HUDEP-2 (cell line): ENCODE data around the gene LDB3.

ENCODE experiments used
- DNase-seq, 76 experiments: peaks; one replicate each; lab custom pipeline; 2025; ENCODE audit not compliant: unreplicated experiment in 76 of 76; lab: John Stamatoyannopoulos, UW

The LDB3 gene

DNA sequence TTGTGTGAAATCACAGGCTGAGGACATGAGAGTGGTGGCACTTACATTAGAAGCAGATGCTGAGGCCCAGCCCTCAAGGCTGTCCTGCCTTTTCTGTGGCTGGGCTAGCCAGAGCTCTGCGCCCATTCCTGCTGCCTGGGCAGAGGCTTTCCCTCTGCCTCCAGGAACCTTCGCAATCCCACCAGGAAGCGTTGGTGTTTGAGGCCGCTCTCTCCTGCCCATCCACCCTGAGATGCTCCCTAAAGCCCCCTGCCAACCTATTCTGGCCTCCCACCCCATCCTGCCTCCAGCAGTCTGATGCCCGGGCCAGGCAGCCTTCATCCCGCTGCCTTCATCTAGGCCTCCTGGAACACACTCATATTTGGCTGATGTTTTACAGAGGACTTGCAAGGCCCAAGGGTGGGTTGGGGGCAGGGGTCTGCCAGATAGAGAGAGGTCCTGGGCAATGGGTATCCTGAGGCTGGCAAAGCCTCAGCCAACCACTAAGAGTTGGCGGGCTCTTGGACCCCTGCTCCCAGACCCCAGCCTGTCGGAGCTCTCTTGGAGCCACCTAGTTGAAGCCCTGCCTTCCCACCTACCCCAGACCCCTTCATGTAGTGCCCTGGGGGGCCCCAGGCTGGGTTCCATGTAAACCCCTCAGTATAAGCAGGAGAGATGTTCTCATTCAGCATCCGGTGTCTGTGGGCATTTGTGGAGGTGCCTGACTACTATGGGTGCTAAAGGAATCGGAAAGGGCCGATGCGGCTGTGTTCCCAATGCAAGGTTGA, 32.7 kb downstream of the LDB3 start:
- no peak for DNase-seq

DNA sequence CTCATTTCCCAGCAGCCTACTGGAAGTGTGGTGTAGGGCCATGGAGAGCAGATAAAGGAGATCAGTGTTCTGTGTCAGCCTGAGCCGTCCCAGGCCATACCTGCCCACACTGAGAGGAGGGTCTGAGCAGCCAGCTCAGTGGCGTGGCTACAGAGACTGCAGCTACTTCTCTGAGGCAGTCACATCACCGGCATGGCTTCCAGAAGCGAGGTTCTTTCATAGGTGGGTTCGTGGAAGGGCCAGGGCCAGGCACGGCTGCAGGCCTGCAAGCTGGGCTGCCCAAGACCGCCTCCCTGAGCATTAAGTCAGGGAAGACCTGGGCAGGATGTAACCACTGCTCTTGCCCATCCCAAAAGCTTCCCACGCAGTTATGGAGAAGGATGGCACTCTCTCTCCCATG, 34.9 kb downstream of the LDB3 start:
- DNase-seq, result no peak

DNA sequence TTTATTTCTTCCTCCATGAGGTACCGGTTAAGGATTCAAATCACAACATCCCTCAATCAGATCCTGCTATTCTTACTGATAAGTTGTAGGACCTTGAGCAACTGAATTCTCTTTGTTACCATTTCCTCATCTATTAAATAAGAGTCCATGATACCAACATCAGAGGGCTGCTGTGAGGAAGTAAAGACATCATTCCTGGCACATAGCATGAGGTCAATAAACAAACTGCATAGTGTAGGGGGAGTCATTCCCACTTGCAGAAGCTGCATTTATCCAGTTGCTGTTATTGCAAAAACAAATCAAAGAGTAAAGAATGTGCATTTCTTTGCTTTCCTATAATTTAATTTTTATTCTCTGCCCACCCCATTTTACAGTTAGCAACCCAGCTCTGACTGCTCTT, 36.8 kb downstream of the LDB3 start:
- DNase-seq, result no peak

DNA sequence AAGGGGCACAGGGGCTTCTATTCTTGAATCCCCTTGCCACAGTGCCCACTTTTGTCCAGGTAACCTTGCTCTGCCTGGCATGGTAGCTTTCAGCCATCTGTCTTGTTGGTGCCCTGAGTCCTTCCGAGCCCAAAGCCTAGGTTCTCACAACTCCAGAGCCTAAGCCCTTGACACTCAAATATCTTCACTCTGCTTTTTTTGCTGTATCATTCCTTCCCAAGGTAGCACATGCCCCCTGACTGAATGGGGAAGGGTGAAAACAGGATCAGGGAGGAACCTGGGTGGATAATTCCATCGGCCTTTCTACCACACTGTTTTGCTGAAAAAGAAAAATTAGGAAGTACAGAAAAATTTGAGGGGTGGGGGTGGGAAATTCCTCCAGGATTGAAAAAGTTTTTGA, 37.6 kb downstream of the LDB3 start:
- no peak for DNase-seq

DNA sequence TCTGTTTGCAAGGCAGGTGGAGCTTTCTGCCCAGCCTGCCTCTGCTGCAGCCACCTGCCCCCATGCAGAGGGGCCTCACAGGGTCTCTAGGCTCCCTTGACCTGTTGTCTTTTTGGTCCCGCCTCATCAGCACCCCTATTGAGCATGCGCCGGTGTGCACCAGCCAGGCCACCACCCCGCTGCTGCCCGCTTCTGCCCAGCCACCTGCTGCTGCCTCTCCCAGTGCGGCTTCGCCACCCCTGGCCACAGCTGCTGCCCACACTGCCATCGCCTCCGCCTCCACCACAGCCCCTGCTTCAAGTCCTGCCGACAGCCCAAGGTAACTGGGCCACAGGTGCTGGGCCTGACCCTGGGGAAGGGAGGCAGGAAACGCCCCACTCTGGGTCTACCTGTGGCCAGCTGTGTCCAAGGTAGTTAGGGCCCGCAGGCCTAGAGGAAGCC, 38.1 kb downstream of the LDB3 start:
- no peak for DNase-seq

DNA sequence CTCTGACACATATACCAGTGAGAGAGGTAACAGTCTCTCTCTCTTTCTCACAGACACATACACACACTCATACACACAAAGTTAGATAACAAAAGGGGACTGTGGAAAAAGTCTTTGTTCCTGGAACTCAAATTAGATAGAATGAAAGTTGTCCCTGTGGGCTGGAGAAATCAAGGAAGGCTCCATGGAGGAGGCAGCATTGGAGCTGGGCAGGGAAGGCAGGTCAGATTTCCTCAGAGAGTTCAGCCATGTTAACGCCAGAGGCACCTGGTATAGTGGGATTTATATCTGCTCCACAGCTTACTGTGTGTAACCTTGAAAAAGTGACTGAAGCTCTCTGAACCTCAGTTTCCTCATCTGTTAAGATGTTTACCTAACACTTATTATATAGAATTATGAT, 38.7 kb downstream of the LDB3 start:
- no peak for DNase-seq

DNA sequence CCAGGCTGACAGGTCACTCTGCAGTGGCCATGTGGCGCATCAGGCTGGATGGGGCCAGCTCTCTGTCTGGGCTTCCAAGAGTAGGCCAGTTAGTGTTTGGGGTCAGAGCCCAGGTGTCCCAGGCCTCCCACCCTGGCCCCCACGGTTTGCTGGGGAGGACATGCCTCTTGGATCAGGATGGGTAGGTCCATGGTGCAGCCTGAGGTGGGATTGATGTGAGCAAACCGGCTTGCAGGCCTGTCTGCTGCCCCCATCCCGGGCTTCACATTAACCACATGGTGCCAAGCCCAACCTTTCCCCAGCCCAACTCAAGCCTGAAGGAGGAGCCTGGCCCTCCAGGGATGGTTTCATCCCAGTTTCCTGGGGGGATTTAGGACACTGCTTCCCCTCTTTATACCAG, 39.2 kb downstream of the LDB3 start:
- no peak for DNase-seq

DNA sequence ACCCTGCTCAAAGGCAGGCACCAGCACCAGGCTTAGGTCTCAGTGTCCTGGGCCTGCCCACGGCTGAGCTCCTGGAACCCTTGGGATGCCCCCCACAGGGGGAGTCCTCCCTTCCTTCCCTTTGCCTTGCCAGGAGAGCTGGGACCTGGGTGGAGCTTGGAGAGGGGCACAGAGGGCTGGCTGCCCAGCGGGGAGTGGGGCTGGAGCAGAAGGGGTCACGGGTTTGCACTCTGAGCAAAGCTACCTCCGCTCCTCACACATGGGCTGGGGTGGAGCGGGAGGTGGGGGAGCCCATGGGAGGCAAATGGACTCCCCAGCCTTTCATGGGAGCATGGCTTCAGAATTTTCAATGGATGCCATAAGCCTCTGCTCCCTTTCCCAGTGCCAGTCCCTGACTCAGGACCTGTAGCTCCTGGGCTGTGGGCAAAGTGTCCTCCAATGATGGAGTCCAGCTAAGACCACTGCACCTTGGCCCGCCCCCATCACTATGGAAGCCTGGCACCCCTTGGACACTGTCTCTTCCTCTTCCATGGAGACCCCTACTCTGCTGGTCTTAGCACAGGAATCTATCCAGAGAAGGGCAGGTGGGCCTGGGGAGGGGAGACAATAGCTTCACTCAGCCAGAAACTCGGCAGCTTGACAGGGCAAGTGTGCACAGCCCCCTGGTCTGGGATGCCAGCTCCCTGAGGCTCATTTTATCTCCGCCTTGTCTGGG, 39.9 kb downstream of the LDB3 start:
- no peak for DNase-seq

DNA sequence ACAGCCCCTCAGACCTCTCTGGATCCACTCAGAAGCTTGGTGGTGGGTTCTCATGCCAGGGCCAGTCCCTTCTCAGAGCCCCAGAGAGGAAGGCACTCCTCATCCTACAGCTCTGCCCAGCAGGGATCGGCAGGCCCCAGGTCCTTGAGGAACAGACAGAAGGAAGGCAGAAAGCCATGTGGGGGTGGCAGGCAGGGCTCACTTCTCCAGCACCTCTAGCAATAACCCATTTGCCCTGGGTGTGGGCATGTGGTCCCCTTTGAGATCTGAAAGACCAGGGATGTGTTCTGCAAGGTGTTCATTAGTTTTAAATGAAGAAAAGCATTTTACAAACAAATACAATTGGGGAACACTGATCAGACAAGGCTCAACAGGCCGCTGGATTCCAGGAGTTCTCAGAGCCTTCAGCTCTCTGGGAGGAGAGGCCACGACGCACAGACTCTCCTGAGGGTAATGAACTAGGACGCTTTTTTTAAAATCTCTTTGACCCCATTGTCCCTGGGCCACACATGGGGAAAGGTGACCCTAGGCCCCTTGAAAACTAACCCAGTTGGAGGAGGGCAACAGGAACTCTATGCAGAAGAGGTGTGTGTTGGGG, 40.6 kb downstream of the LDB3 start:
- no peak for DNase-seq

DNA sequence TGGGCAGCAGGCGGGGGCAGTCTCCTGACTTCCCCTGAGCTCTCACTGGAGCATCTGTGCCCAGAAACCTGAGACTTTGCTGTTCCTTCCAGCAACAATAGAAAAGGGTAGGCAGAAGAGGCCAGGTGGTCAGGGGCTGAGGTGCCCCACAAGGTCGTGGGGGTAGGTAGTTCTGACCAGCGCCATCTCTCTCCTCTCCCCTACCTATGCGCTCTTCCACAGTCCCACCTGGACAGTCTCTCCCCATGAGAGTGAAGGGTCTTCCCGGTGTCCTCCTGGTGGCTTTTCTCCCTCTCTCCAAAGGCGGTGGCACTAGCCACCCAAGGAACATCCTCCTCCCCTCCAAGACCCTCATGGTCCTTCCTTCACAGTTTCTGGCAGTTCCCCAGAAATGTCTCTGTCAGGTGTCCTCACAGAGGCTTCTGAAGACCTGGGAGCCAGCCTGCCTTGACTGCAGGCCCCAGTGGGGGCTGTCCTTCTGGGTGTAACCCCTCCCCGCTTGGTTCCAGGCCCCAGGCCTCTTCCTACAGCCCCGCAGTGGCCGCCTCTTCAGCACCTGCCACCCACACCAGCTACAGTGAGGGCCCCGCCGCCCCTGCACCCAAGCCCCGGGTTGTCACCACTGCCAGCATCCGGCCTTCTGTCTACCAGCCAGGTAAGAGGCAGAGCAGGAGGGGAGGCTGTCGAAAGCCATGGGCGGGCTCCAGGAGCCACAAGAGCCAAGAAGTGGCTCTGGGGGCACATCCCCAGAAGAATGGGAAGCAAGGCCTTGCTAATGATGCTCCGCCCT, 41.3 kb downstream of the LDB3 start:
- DNase-seq, result no peak

DNA sequence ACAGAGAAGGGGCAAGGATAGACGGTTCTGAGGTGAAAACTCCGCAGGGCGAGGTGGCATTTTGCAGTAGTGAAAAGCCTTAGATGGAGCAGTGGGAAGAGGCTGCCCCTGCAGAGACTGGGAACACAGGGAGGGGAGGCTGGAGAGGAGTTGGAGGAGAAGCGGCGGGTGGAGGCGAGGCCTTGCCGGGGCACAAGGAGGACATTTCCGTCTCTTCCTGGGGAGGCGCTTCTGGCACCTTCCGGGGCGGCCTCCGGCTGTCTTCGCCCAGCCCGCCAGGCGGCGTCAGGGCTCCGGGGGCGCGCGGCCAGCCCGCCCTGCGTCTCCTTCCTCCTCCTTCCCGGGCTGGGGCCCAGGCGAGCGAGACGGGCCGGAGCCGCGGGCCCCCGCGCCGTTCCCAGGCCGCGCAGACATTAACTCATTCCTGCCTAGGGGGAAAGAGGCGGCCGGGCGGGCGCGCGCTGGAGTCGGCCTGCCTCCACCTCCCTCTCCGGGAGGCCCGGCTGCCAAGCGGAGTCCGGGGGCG, 42.7 kb downstream of the LDB3 start:
- DNase-seq, result peak in 74 of 76 experiments; percentile 19 to 87 (median 74)

DNA sequence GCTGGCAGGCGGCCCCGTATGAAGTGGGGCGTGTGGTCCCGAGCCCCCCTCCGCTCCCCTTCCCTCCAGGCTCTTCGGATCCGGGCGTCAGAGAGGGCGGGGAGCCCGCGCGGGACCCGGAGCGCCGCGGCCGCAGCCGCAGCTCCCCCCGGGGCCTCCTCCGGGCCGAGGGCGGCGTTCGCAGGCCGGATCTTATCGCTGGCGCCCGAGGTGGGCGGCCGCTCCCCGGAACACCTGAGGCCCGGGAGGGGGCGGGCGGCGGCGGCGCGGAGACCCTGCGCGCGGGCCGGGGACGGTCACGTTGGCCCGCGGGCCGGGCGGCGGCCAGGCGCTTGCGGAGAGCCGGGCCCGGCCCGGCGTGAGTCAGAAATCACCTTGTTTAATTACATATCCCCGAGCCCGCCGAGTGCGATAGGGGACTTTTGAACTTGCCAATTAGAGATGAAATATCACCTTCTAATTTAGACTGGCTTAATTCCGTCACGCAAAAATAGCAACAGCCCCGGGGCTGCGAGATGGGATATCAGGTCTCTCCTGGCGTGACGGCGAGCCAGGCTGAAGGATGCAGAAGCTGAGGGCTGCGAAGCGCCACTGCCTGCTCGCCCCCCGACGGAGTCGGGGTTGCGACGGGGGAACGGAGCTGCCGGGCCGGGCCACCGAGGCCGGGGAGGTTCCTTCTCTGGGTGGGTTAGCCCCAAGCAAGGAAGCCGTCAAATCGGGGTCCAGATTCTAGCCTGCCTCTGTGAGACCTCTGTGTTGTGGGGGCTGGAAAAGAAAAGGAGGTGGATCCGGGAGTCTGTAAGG, 43.4 kb downstream of the LDB3 start:
- DNase-seq, result peak in 25 of 76 experiments; percentile 9 to 56 (median 35)

DNA sequence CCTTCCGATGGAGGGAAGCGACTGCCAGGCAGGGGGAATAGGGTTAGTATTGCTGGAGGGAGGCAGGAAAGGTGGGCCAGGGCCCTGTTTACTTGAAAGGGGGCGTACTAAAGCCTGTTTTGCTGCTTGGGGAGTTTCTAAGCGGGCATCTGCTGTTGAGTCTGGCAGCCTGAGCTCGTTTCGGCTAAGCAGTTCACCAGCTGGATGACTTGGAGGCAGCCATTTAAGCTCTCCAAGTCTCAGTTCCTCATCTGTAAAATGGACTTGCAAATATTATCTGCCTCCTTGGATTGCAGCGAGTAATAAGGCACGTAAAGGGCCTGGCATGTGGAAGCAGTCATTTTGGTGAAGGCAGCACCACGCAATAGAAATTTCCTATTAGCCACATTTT, 44.0 kb downstream of the LDB3 start:
- no peak for DNase-seq

DNA sequence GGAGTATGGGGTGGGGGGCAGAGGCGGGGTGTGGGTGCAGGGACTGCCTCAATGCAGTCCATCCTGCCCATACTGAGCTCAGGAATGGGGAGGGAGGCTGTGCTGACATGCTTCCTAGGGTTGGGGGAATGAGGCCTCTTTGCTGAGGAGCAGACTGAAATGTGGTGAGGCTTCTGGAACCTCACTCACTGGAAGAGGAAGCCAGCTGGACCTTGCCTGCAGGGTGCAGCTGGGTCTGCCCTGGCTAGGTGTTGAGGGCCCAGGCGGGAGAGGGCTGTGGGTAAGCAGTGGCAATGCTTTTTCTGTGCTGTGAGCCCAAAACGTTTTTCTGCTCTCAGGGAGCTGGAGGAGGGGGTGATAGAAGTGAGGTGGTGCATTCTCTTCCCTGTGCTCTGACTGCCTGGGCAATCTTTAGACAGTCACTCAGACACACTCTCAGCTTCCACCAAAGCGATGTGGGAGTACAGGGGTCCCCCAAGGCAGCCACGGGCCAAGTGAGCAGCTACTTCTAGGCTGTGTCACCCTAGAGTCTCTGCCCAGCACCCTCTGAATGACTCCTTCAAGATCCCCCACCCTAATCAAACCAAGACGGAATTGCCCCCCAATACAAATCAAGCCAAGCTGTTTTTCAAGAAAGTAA, 47.0 kb downstream of the LDB3 start:
- DNase-seq, result no peak

DNA sequence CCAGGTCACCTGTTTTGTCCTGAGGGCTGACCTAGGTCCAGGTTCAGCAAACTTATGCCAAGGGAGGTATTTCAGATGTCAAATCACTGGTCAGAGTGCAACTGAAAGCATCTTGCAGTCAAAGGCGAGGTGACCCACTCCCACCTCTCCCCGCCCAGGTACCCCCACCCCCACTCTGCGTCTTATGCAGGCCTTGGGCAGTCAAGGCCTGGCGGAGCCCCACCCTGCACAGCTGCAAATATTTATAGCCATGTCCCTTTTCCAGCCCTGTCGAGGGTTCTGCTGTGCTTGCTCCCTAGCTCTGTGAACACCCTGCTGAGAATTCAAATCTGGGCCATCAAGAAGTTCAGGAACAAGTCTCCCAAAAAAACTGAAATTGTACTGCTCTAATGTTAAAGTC, 47.5 kb downstream of the LDB3 start:
- DNase-seq, result no peak

DNA sequence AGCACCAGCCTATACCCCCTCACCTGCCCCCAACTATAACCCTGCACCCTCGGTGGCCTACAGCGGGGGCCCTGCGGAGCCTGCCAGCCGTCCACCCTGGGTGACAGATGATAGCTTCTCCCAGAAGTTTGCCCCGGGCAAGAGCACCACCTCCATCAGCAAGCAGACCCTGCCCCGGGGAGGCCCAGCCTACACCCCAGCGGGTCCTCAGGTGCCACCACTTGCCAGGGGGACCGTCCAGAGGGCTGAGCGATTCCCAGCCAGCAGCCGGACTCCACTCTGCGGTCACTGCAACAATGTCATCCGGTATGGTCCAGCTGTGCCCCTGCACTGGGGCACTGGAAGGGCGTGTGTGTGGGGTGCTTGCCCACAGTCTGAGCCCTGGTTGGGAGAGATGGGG, 48.2 kb downstream of the LDB3 start:
- no peak for DNase-seq

DNA sequence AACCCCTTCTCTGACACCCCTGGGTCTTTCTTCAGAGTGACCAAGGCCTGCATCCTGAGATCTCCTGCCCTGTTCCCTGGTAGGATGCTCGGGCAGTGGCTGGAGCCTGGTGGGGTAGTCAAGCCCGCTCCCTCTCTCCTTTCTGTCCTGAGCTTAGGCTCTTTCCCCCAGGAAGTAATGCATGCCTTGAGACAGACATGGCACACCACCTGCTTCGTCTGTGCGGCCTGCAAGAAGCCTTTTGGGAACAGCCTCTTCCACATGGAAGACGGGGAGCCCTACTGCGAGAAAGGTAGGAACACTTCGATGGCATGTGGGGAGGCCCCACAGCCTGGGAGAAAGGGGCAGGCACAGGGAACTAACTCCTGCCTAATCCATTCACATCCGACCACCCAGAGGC, 50.2 kb downstream of the LDB3 start:
- DNase-seq, result no peak

DNA sequence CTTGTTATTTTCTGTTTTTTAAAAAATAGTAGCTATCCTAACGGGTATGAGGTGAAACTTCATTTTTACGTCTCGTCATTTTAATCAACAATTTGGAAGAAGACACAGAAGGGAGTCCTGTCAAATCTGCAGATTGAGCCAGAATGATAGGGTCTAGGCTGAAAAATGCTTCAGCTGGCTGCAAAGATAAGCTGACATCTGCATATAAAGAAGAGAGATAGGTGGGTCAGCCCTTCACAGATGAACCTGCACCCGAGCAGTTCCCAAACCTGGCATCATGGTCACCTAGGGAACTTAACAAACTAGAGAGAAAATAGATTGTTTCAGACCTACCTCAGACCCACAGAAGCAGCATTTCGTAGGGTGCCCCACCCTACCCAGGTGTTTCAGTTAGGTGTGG, 52.9 kb downstream of the LDB3 start:
- DNase-seq, result peak in 36 of 76 experiments; percentile 4 to 75 (median 24)

DNA sequence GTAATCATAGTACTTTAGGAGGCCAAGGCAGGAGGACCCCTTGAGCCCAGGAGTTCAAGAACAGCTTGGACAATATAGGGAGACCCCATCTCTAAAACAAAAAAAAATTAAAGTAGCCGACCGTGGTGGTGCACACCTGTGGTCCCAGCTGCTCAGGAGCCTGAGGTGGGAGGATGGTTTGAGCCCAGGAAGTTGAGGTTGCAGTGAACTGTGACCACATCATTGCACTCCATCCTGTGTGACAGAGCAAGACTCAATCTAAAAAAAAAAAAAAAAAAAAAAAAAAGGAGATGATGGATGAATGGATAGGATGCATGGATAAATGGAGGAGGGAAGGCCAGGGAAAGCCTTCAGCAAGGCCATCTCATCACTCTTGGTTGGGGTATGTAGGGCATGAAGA, 54.7 kb downstream of the LDB3 start:
- no peak for DNase-seq

DNA sequence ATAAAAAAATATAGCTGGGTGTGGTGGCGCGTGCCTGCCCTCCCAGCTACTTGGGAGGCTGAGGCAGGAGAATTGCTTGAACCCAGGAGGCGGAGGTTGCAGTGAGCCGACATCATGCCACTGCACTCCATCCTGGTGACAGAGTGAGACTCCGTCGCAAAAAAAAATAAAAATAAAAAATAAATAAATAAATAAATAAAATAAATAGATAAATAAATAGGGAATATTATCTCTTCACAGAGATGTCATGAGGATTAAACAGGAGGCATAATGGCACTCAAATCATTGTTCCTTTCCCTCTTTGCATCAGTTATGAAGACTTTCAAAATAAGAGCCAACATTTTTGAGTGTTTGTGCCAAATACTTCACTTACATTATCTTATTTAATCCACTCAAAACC, 56.1 kb downstream of the LDB3 start:
- DNase-seq, result no peak
